Esophagus squamous epithelium (tissue), 5 donors: Measurements from ENCODE around the gene CMTM8. TPM values are rescaled to one million over a fixed set of nuclear protein-coding genes. Genes with fewer than 3 reads are reported as not detected.

Source experiments
- DNase-seq: peaks from one replicate; lab custom pipeline; 2025; lab: John Stamatoyannopoulos, UW
- H3K27ac ChIP-seq, 4 donors: fragments of 200-600 bp; sonication (generic); one replicate each; pipeline ENCODE4 v1.5.1; 2016 to 2019; ENCODE audit warnings: mild to moderate bottlenecking in 1 of 4
- H3K27me3 ChIP-seq, 4 donors: fragments of 200-600 bp; sonication (generic); 1 replicate in 3 of 4; 2 replicates in 1 of 4; pipeline versions ENCODE4 v1.5.1 to v1.6.0; 2017 to 2021; ENCODE audit warnings: antibody characterized with exemption in 1 of 4
- H3K36me3 ChIP-seq, 3 donors: fragments of 200-600 bp; sonication (generic); one replicate each; pipeline ENCODE4 v1.5.1; 2016 to 2019
- H3K4me1 ChIP-seq, 3 donors: fragments of 200-600 bp; sonication (generic); one replicate each; pipeline ENCODE4 v1.5.1; 2017 to 2019
- H3K4me3 ChIP-seq, 4 donors: fragments of 200-600 bp; sonication (generic); 1 replicate in 3 of 4; 2 replicates in 1 of 4; pipeline ENCODE4 v1.5.1; 2016 to 2019; ENCODE audit warnings: mild to moderate bottlenecking in 2 of 4, moderate library complexity in 1 of 4
- H3K9me3 ChIP-seq, 3 donors: fragments of 200-600 bp; sonication (generic); one replicate each; pipeline ENCODE4 v1.5.1; 2016 to 2019
- CTCF ChIP-seq, 6 experiments: fragments of 450-650 bp in 4 of 6; fragments of 200-600 bp in 2 of 6; sonication (generic) in 2 of 6; IDR thresholded peaks; one replicate each; pipeline ENCODE4 v1.5.1; 2016 to 2019; ENCODE audit warnings: antibody characterized with exemption in 6 of 6, mild to moderate bottlenecking in 4 of 6, moderate library complexity in 4 of 6
- POLR2A ChIP-seq, 4 donors: fragments of 450-650 bp; IDR thresholded peaks; one replicate each; pipeline ENCODE4 v1.6.1; 2017; ENCODE audit warnings: antibody characterized with exemption in 4 of 4, mild to moderate bottlenecking in 4 of 4, moderate library complexity in 3 of 4
- WGBS, 2 donors: methylation state at CpG; one replicate each; pipeline ENCODE4 v1.1.5; 2018; 5-methylcytosine and 5-hydroxymethylcytosine counted together
- intact Hi-C: fragments of 100-400 bp; cut with DNase I; formaldehyde crosslinking; loops from one replicate; pipeline ENCODE4 v1.15.0; 2022
- total RNA-seq, 4 donors: library from RNA; depleted of rRNA; stranded (reverse); fragments of >200 nt; gene quantifications; one replicate each; pipeline ENCODE4 v1.1.0, GENCODE V29; 2016
- donor health status: DM: yes; HTN: yes; CAD: no.

CMTM8 gene
- total RNA-seq, 4 donors from 2014 or later: 3.8 to 7.4 (median 4.3) TPM

DNA sequence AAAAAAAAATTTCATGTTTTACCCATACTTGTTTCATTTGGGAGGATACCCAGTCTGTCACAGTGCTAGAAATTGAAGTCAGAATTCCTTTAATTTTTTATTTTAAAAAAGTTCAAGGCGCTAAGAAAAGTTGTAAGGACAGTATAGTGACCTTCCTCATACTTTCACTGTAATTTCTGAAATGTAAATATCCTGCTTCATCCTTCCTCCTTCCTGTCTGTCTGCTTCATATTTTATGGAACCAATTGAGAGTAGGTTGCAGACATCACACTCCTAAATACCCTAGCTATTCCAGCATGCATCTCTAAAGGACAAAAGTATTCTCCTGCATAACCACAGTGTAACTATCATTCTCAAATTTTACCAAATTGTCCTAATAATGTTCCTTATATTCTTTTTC is 35.8 kb downstream of the CMTM8 start:
- Histone ChIP-seq H3K27ac (no peak overlapping the region), H3K4me1 (peaks cover 6 to 21% (median 9%) of the 10 kb centered on the region in 3 donors), H3K4me3 (no peak overlapping the region), H3K27me3 (no peaks in the 10 kb centered on the region), H3K9me3 (no peaks in the 10 kb centered on the region), H3K36me3 (no peaks in the 10 kb centered on the region)
- intact Hi-C loops: no loop called here
- 94 to 97% methylated on average over 1 of the region's 1 CpG for whole genome bisulfite sequencing, 2 donors
- DNase-seq: no peak
- TF ChIP-seq POLR2A (IDR thresholded peaks at IDR 0.05): no peak
- no peak for TF ChIP-seq CTCF (IDR thresholded peaks at IDR 0.05)

- TF ChIP-seq CTCF (IDR thresholded peaks at IDR 0.05): no peak
- TF ChIP-seq POLR2A (IDR thresholded peaks at IDR 0.05): no peak
- 88 to 93% methylated on average over 2 to 4 of the region's 4 CpGs for WGBS, 2 donors
- Histone ChIP-seq H3K27ac (peak overlapping the region in 1 of 4 donors; percentile 46), H3K4me1 (peaks cover 6 to 21% (median 9%) of the 10 kb centered on the region in 3 donors), H3K27me3 (no peaks in the 10 kb centered on the region), H3K4me3 (no peak overlapping the region), H3K36me3 (no peaks in the 10 kb centered on the region), H3K9me3 (no peaks in the 10 kb centered on the region)
- intact Hi-C loops: no loop called here
- DNase-seq: no peak
These were observed 37.0 kb downstream of the CMTM8 start for GRCh38 chr3:32275506-32275905.

DNA sequence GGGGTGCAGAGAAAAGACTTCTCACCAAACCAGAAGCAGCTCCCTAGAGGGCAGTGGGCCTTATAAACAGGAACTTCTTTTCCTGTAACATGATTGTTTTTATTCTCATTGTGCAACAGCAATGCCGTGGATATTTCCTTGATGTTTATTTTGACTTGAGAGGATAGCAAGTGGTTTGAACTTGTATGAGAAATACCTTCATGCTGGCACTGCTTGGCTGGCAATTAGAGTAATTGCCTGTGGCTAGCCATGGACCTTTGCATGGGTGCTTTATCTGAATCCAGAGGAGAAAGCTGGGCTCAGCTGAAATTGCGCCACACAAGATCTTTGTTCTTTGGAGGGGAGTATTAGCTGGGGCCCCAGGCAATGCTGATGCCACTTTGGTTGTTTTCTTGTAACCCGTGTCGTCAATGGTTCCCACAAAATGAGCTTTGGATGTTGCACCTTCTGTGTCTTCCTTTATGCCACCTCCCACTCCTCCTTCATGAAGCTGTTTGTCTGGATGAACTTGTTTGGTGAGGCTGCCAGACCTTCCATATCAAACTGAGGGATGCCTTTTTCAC is 37.9 kb downstream of the CMTM8 start:
- H3K4me3 ChIP-seq: no peak overlapping the region
- H3K27me3 ChIP-seq: no peaks in the 10 kb centered on the region
- no peaks in the 10 kb centered on the region for H3K36me3 ChIP-seq
- intact Hi-C loops: no loop called here
- peak overlapping the region in 1 of 4 donors; percentile 46 for H3K27ac ChIP-seq
- DNase-seq: no peak
- H3K9me3 ChIP-seq: no peaks in the 10 kb centered on the region
- TF ChIP-seq POLR2A (IDR thresholded peaks at IDR 0.05) (no peak), CTCF (IDR thresholded peaks at IDR 0.05) (no peak)
- WGBS, 2 donors: 29 to 35% methylated on average over 4 of the region's 4 CpGs
- H3K4me1 ChIP-seq: peaks cover 6 to 21% (median 9%) of the 10 kb centered on the region in 3 donors

DNA sequence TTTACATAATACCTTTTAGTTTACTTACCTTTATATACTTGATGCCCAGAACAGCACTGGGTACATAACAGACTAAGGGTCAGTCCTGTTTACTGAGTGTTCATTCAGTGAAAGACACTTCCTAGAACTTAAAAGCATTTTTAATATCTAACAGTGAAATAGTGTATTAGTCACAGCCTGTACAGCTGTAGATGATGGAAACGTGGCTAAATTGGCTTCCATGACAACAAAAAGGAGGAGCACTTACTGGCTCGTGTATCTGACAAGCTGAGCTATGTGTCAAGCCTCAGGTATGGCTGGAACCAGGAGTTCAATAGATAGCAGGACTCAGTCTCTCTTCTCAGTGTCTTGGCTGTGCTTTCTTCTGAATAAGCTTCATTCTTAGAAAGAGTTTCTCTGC is 40.2 kb downstream of the CMTM8 start:
- Histone ChIP-seq H3K4me3 (no peak overlapping the region), H3K9me3 (no peaks in the 10 kb centered on the region), H3K27ac (no peak overlapping the region), H3K36me3 (no peaks in the 10 kb centered on the region), H3K4me1 (peaks cover 6 to 21% (median 9%) of the 10 kb centered on the region in 3 donors), H3K27me3 (no peaks in the 10 kb centered on the region)
- no peak for DNase-seq
- intact Hi-C loops: no loop called here
- TF ChIP-seq POLR2A (IDR thresholded peaks at IDR 0.05) (no peak), CTCF (IDR thresholded peaks at IDR 0.05) (no peak)
- 5 to 16% methylated on average over 2 of the region's 2 CpGs for WGBS, 2 donors

DNA sequence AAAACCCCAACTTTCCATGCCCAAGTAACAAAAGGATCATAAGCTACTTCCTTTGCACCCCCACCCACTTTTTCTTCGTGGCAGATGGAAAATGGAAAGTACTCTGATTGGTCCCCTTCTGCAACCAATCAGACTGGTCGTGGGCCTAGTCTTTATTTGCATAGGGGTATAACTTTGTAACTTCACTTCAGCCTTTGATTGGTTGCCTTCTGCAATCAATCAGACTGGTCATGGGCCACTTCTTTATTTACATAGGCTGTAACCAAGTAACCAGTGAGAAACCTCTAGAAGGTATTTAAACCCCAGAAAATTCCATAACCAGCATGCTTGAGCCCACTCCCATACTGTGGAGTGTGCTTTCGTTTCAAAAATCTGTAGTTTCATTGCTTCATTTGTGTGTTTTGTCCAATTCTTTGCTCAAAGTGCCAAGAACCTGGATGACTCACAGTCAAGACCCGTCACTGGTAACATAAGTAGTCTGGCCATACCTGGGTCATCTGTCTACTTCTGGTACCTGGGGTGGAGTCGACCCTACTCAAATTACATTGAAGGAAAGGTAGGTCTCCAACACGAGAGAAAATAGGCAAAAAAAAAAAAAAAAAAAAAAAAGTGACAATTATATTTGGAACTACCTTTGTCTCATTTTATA is 41.9 kb downstream of the CMTM8 start:
- Histone ChIP-seq H3K36me3 (no peaks in the 10 kb centered on the region), H3K9me3 (no peaks in the 10 kb centered on the region), H3K4me3 (no peak overlapping the region), H3K4me1 (peaks cover 6 to 21% (median 9%) of the 10 kb centered on the region in 3 donors), H3K27me3 (no peaks in the 10 kb centered on the region), H3K27ac (no peak overlapping the region)
- no peak for DNase-seq
- intact Hi-C loops: no loop called here
- TF ChIP-seq CTCF (IDR thresholded peaks at IDR 0.05) (no peak), POLR2A (IDR thresholded peaks at IDR 0.05) (no peak)
- 67 to 82% methylated on average over 5 to 6 of the region's 6 CpGs for whole genome bisulfite sequencing, 2 donors
